ENCODE measurements around the gene CGB7.
"Not testable (repeated sequence)": the region's sequence is repeated elsewhere in the genome, so short reads cannot be mapped to it uniquely, and the experiment has no call there.

Gene CGB7

GRCh38 chr19:49039736-49040135 is 17.8 kb downstream of the CGB7 start:
- not testable (repeated sequence) for DNase-seq

- not testable (repeated sequence) for DNase-seq
Observed at GRCh38 chr19:49038557-49039276, 18.8 kb downstream of the CGB7 start.

GRCh38 chr19:49038111-49038510 is 19.4 kb downstream of the CGB7 start:
- DNase-seq: not testable (repeated sequence)

- DNase-seq: peak; percentile 77
Observed at GRCh38 chr19:49036815-49037214, 20.7 kb downstream of the CGB7 start, which contains the start of gene CGB1. Gene CGB1 (minus strand): TSS chr19:49036895. CDS start chr19:49036711, 184 bp downstream.

- peak; percentile 91 for DNase-seq
Observed at GRCh38 chr19:49031642-49032301, 25.8 kb downstream of the CGB7 start, which contains the start of gene CGB2. Gene CGB2 (plus strand): TSS chr19:49031890. CDS start chr19:49032096, 206 bp downstream.

GRCh38 chr19:49030323-49030722 is 27.2 kb downstream of the CGB7 start:
- not testable (repeated sequence) for DNase-seq

- not testable (repeated sequence) for DNase-seq
Observed at GRCh38 chr19:49029749-49030148, 27.8 kb downstream of the CGB7 start.

GRCh38 chr19:49028686-49029085 is 28.9 kb downstream of the CGB7 start:
- not testable (repeated sequence) for DNase-seq

- not testable (repeated sequence) for DNase-seq
Observed at GRCh38 chr19:49025599-49025998, 31.9 kb downstream of the CGB7 start.

- DNase-seq: not testable (repeated sequence)
Observed at GRCh38 chr19:49025088-49025487, 32.5 kb downstream of the CGB7 start.

- DNase-seq: not testable (repeated sequence)
Observed at GRCh38 chr19:49024233-49024632, 33.3 kb downstream of the CGB7 start, which contains the start of gene CGB3. Gene CGB3 (minus strand): TSS chr19:49024333. CDS start chr19:49023971, 362 bp downstream.

GRCh38 chr19:49022116-49022515 is 35.4 kb downstream of the CGB7 start:
- no peak for DNase-seq

- no peak for DNase-seq
Observed at GRCh38 chr19:49020931-49021895, 36.3 kb downstream of the CGB7 start.

GRCh38 chr19:49020342-49020741 is 37.2 kb downstream of the CGB7 start:
- no peak for DNase-seq

GRCh38 chr19:49019242-49019932 is 38.2 kb downstream of the CGB7 start:
- DNase-seq: peak; percentile 86

- DNase-seq: peak; percentile 72
Observed at GRCh38 chr19:49018388-49019241, 38.9 kb downstream of the CGB7 start.

- peak; percentile 86 for DNase-seq
Observed at GRCh38 chr19:49017666-49018351, 39.7 kb downstream of the CGB7 start.

GRCh38 chr19:49017041-49017665 is 40.4 kb downstream of the CGB7 start, which contains the start of gene LHB:
Gene LHB (minus strand): TSS chr19:49017091. CDS start chr19:49017081, 10 bp downstream.
- no peak for DNase-seq

GRCh38 chr19:49016067-49016839 is 41.3 kb downstream of the CGB7 start:
- no peak for DNase-seq

All from activated CD8-positive, alpha-beta memory T cell treated with anti-CD3 and anti-CD28 coated beads for 24 hours (primary cell).